ENCODE data around the gene LIPK.
A peak's percentile ranks its signal among the peaks of the same experiment; 100 is the strongest.
"Not testable (repeated sequence)": the region's sequence is repeated elsewhere in the genome, so short reads cannot be mapped to it uniquely, and the experiment has no call there.

LIPK gene

GRCh38 chr10:88705958-88706357, at the start of gene LIPK:
Gene LIPK (plus strand): TSS chr10:88706249. CDS start chr10:88724544, 18,295 bp downstream.
- no peak for DNase-seq

- no peak for DNase-seq
These were observed 48.1 kb upstream of the LIPK start for GRCh38 chr10:88657901-88658300.

GRCh38 chr10:88659725-88660597, 46.1 kb upstream of the LIPK start:
- DNase-seq = no peak

- DNase-seq = no peak
These were observed 45.5 kb upstream of the LIPK start for GRCh38 chr10:88660598-88660884.

- no peak for DNase-seq
These were observed 45.0 kb upstream of the LIPK start for GRCh38 chr10:88661018-88661417.

- no peak for DNase-seq
These were observed 44.5 kb upstream of the LIPK start for GRCh38 chr10:88661577-88661976.

GRCh38 chr10:88663153-88663552, 42.9 kb upstream of the LIPK start:
- DNase-seq = not testable (repeated sequence)

- DNase-seq = no peak
These were observed 41.9 kb upstream of the LIPK start, which contains the start of gene LIPF for GRCh38 chr10:88664142-88664541. Gene LIPF (plus strand): TSS chr10:88664442. CDS start chr10:88667298, 2,856 bp downstream.

GRCh38 chr10:88668465-88668864, 37.6 kb upstream of the LIPK start:
- DNase-seq = no peak

- DNase-seq = peak; percentile 22
These were observed 35.6 kb upstream of the LIPK start for GRCh38 chr10:88670497-88670896.

- DNase-seq = no peak
These were observed 34.0 kb upstream of the LIPK start for GRCh38 chr10:88672041-88672440.

GRCh38 chr10:88676283-88677060, 29.6 kb upstream of the LIPK start:
- no peak for DNase-seq

GRCh38 chr10:88680958-88681357, 25.1 kb upstream of the LIPK start:
- no peak for DNase-seq

- no peak for DNase-seq
These were observed 23.6 kb upstream of the LIPK start for GRCh38 chr10:88682491-88682890.

- DNase-seq = no peak
These were observed 18.1 kb upstream of the LIPK start for GRCh38 chr10:88687853-88688467.

- no peak for DNase-seq
These were observed 16.7 kb upstream of the LIPK start for GRCh38 chr10:88689366-88689765.

- no peak for DNase-seq
These were observed 12.5 kb upstream of the LIPK start for GRCh38 chr10:88693392-88694020.

GRCh38 chr10:88702848-88703597, 3.0 kb upstream of the LIPK start:
- DNase-seq = no peak

GRCh38 chr10:88707429-88708155, 1.5 kb downstream of the LIPK start:
- peak; percentile 23 for DNase-seq

GRCh38 chr10:88709361-88709760, 3.3 kb downstream of the LIPK start:
- not testable (repeated sequence) for DNase-seq

- DNase-seq = no peak
These were observed 9.5 kb downstream of the LIPK start for GRCh38 chr10:88715517-88715916.

GRCh38 chr10:88721392-88721791, 15.3 kb downstream of the LIPK start:
- no peak for DNase-seq

Measured in stimulated activated CD4-positive, alpha-beta T cell treated with anti-CD3 and anti-CD28 coated beads, Interleukin-15, amount 100 ng/mL, for 24 hours (primary cell).